Activated CD8-positive, alpha-beta T cell treated with anti-CD3 and anti-CD28 coated beads for 36 hours (primary cell): ENCODE measurements around the gene ZNF263. TPM values are rescaled to one million over a fixed set of nuclear protein-coding genes. Genes with fewer than 3 reads are reported as not detected.

Experiments used
- ATAC-seq: fragments of 200-7000 bp; cut with Tn5 transposase; one replicate; pipeline ENCODE4 v1.10.0; 2021; ENCODE audit warnings: mild to moderate bottlenecking, moderate library complexity
- CTCF ChIA-PET: fragments of 350-600 bp; sonication (Branson Sonifier 250); formaldehyde crosslinking; loops from one replicate; lab custom pipeline; 2021; ENCODE audit warnings: antibody characterized with exemption; lab: Charles Lee
- POLR2A ChIA-PET: fragments of 350-600 bp; sonication (Branson Sonifier 250); formaldehyde crosslinking; loops from one replicate; lab custom pipeline; 2021; ENCODE audit warnings: antibody characterized with exemption; lab: Charles Lee
- DNase-seq: peaks from one replicate; pipeline ENCODE4 v3.0.0-alpha.2; 2020
- H3K27ac Mint-ChIP-seq: one replicate; pipeline ENCODE4 v1.8.0; 2021; ENCODE audit warnings: mild to moderate bottlenecking, mixed read lengths
- H3K27me3 Mint-ChIP-seq: one replicate; pipeline ENCODE4 v1.8.0; 2021; ENCODE audit warnings: mixed read lengths
- H3K36me3 Mint-ChIP-seq: one replicate; pipeline ENCODE4 v1.8.0; 2021; ENCODE audit warnings: low read depth, mixed read lengths
- H3K4me1 Mint-ChIP-seq: one replicate; pipeline ENCODE4 v1.8.0; 2021; ENCODE audit warnings: low read depth, mixed read lengths
- H3K4me3 Mint-ChIP-seq: one replicate; pipeline ENCODE4 v1.8.0; 2021; ENCODE audit warnings: mild to moderate bottlenecking, moderate library complexity, mixed read lengths
- H3K9me3 Mint-ChIP-seq: one replicate; pipeline ENCODE4 v1.8.0; 2021; ENCODE audit warnings: mixed read lengths
- CTCF ChIP-seq: fragments of 200-600 bp; IDR thresholded peaks from one replicate; pipeline ENCODE4 v1.8.0; 2022; ENCODE audit warnings: antibody characterized with exemption, mild to moderate bottlenecking
- intact Hi-C: fragments of 100-400 bp; cut with micrococcal nuclease; formaldehyde crosslinking; loops from one replicate; pipeline ENCODE4 v1.10.0; 2022
- total RNA-seq, 2 experiments: library from RNA; stranded (reverse); gene quantifications; one replicate each; pipeline ENCODE4 v1.2.3, GENCODE V29; 2021

Gene ZNF263
- total RNA-seq, 2 experiments from 2014 or later = 19.5 to 22.0 TPM

- Mint-ChIP-seq H3K4me1 (peaks cover 5% of the 10 kb centered on the region), H3K27ac (no peak overlapping the region), H3K4me3 (no peak overlapping the region), H3K27me3 (no peaks in the 10 kb centered on the region), H3K9me3 (peaks cover 1% of the 10 kb centered on the region), H3K36me3 (no peaks in the 10 kb centered on the region)
- CTCF ChIA-PET = no interaction called here
- intact Hi-C loops = no loop called here
- no peak for DNase-seq
- ATAC-seq = no peak
- POLR2A ChIA-PET = interaction anchor here (1.9 kb wide), 1 partner anchor 9 kb away, joined by 4 read pairs; no protein-coding TSS in a partner anchor
- no peak for TF ChIP-seq CTCF
Observed at GRCh38 chr16:3241761-3242160, 41.5 kb upstream of the ZNF263 start.

GRCh38 chr16:3242709-3243108 is 40.6 kb upstream of the ZNF263 start:
- no peak overlapping the region for H3K4me3 Mint-ChIP-seq
- DNase-seq (no peak), ATAC-seq (no peak)
- ChIA-PET POLR2A (interaction anchor here (1.9 kb wide), 1 partner anchor 10 kb away, joined by 4 read pairs; no protein-coding TSS in a partner anchor), CTCF (no interaction called here)
- intact Hi-C loops = no loop called here
- peaks cover 5% of the 10 kb centered on the region for H3K4me1 Mint-ChIP-seq
- no peaks in the 10 kb centered on the region for H3K27me3 Mint-ChIP-seq
- no peaks in the 10 kb centered on the region for H3K36me3 Mint-ChIP-seq
- H3K27ac Mint-ChIP-seq = no peak overlapping the region
- H3K9me3 Mint-ChIP-seq = no peaks in the 10 kb centered on the region
- TF ChIP-seq CTCF = no peak

- TF ChIP-seq CTCF = no peak
- ATAC-seq = peak; percentile 81
- Mint-ChIP-seq H3K36me3 (no peaks in the 10 kb centered on the region), H3K4me3 (no peak overlapping the region), H3K27me3 (no peaks in the 10 kb centered on the region), H3K27ac (no peak overlapping the region), H3K4me1 (peaks cover 5% of the 10 kb centered on the region), H3K9me3 (no peaks in the 10 kb centered on the region)
- peak; percentile 48 for DNase-seq
- intact Hi-C loops = no loop called here
- ChIA-PET CTCF (no interaction called here), POLR2A (interaction anchor here (1.0 to 1.4 kb wide), 3 partner anchors 19 to 117 kb away, joined by 3 read pairs; no protein-coding TSS in a partner anchor)
Observed at GRCh38 chr16:3243882-3244281, 39.4 kb upstream of the ZNF263 start.

- TF ChIP-seq CTCF = no peak
- intact Hi-C loops = no loop called here
- ChIA-PET CTCF (no interaction called here), POLR2A (no interaction called here)
- Mint-ChIP-seq H3K36me3 (no peaks in the 10 kb centered on the region), H3K9me3 (no peaks in the 10 kb centered on the region), H3K27ac (no peak overlapping the region), H3K27me3 (peaks cover 1% of the 10 kb centered on the region), H3K4me3 (no peak overlapping the region), H3K4me1 (peaks cover 5% of the 10 kb centered on the region)
- ATAC-seq = no peak
- no peak for DNase-seq
Observed at GRCh38 chr16:3246002-3246401, 37.3 kb upstream of the ZNF263 start.

- Mint-ChIP-seq H3K4me1 (peaks cover 5% of the 10 kb centered on the region), H3K9me3 (no peaks in the 10 kb centered on the region), H3K27ac (no peak overlapping the region), H3K36me3 (no peaks in the 10 kb centered on the region), H3K27me3 (peaks cover 2% of the 10 kb centered on the region), H3K4me3 (no peak overlapping the region)
- POLR2A ChIA-PET = no interaction called here
- CTCF ChIA-PET = interaction anchor here (1.2 kb wide), 1 partner anchor 215 kb away, joined by 3 read pairs; no protein-coding TSS in a partner anchor
- no peak for TF ChIP-seq CTCF
- intact Hi-C loops = no loop called here
- DNase-seq (no peak), ATAC-seq (no peak)
Observed at GRCh38 chr16:3246876-3247275, 36.4 kb upstream of the ZNF263 start.
